ENCODE data around the gene PUSL1.

Gene PUSL1

GRCh38 chr1:1294250-1294890, 14.0 kb upstream of the PUSL1 start:
- no peak for DNase-seq (ENCODE audit: low read depth in 1 of 2, low spot score in 1 of 2)

- no peak for DNase-seq (ENCODE audit: low read depth in 1 of 2, low spot score in 1 of 2)
These were observed 13.1 kb upstream of the PUSL1 start for GRCh38 chr1:1295154-1295923.

- DNase-seq (ENCODE audit: low read depth in 1 of 2, low spot score in 1 of 2), result no peak
These were observed 12.0 kb upstream of the PUSL1 start for GRCh38 chr1:1296070-1297061.

GRCh38 chr1:1297802-1298424, 10.5 kb upstream of the PUSL1 start:
- no peak for DNase-seq (ENCODE audit: low read depth in 1 of 2, low spot score in 1 of 2)

GRCh38 chr1:1298861-1299685, 9.3 kb upstream of the PUSL1 start:
- no peak for DNase-seq (ENCODE audit: low read depth in 1 of 2, low spot score in 1 of 2)

- no peak for DNase-seq (ENCODE audit: low read depth in 1 of 2, low spot score in 1 of 2)
These were observed 8.6 kb upstream of the PUSL1 start for GRCh38 chr1:1299686-1300351.

GRCh38 chr1:1300352-1300739, 8.1 kb upstream of the PUSL1 start:
- DNase-seq (ENCODE audit: low read depth in 1 of 2, low spot score in 1 of 2), result no peak

- DNase-seq (ENCODE audit: low read depth in 1 of 2, low spot score in 1 of 2), result no peak
These were observed 6.4 kb upstream of the PUSL1 start for GRCh38 chr1:1302006-1302430.

GRCh38 chr1:1302951-1303509, 5.4 kb upstream of the PUSL1 start:
- no peak for DNase-seq (ENCODE audit: low read depth in 1 of 2, low spot score in 1 of 2)

- DNase-seq (ENCODE audit: low read depth in 1 of 2, low spot score in 1 of 2), result no peak
These were observed 4.7 kb upstream of the PUSL1 start for GRCh38 chr1:1303736-1304135.

- no peak for DNase-seq (ENCODE audit: low read depth in 1 of 2, low spot score in 1 of 2)
These were observed 3.8 kb upstream of the PUSL1 start for GRCh38 chr1:1304331-1305299.

- DNase-seq (ENCODE audit: low read depth in 1 of 2, low spot score in 1 of 2), result peak; percentile 51 to 55
These were observed 2.9 kb upstream of the PUSL1 start for GRCh38 chr1:1305300-1306069.

GRCh38 chr1:1306070-1306660, 2.2 kb upstream of the PUSL1 start:
- DNase-seq (ENCODE audit: low read depth in 1 of 2, low spot score in 1 of 2), result no peak

- no peak for DNase-seq (ENCODE audit: low read depth in 1 of 2, low spot score in 1 of 2)
These were observed 1.6 kb upstream of the PUSL1 start for GRCh38 chr1:1306661-1307260.

- no peak for DNase-seq (ENCODE audit: low read depth in 1 of 2, low spot score in 1 of 2)
These were observed 1.0 kb upstream of the PUSL1 start for GRCh38 chr1:1307261-1307922.

- DNase-seq (ENCODE audit: low read depth in 1 of 2, low spot score in 1 of 2), result no peak
These were observed 406 bp downstream of the PUSL1 start for GRCh38 chr1:1308756-1309250.

Measured in stimulated activated CD4-positive, alpha-beta T cell treated with anti-CD3 and anti-CD28 coated beads, Interleukin-15, amount 100 ng/mL, for 1 hour (primary cell).